GM12864 (cell line): Measurements from ENCODE around the gene KDM4B.

ENCODE experiments used
- DNase-seq: peaks from one replicate; pipeline ENCODE4 v3.0.0-alpha.2; 2011; ENCODE audit warnings: low read depth
- H3K4me3 ChIP-seq: 2 replicates; pipeline ENCODE4 v1.5.1; 2011; ENCODE audit warnings: mild to moderate bottlenecking, low read depth, low read length, control low read depth
- CTCF ChIP-seq: IDR thresholded peaks from 2 replicates; pipeline ENCODE4 v1.5.1; 2011; ENCODE audit warnings: low read depth, mild to moderate bottlenecking, moderate library complexity, low read length, control low read depth, inconsistent platforms; ENCODE audit errors: missing control alignments

Gene KDM4B

GRCh38 chr19:5186293-5187050, 217.6 kb downstream of the KDM4B start:
- DNase-seq: no peak
- no peak for TF ChIP-seq CTCF
- H3K4me3 ChIP-seq: no peak overlapping the region

- H3K4me3 ChIP-seq: no peak overlapping the region
- no peak for TF ChIP-seq CTCF
- DNase-seq: no peak
These were observed 219.8 kb downstream of the KDM4B start for GRCh38 chr19:5188548-5189317.

GRCh38 chr19:5189318-5189607, 220.3 kb downstream of the KDM4B start:
- H3K4me3 ChIP-seq: no peak overlapping the region
- no peak for TF ChIP-seq CTCF

GRCh38 chr19:5191091-5191490, 222.2 kb downstream of the KDM4B start:
- no peak overlapping the region for H3K4me3 ChIP-seq
- no peak for TF ChIP-seq CTCF
- DNase-seq: no peak

More at GRCh38 chr19:5189318-5189607, 220.3 kb downstream of the KDM4B start:
- no peak for DNase-seq

- no peak overlapping the region for H3K4me3 ChIP-seq
- TF ChIP-seq CTCF: no peak
- no peak for DNase-seq
These were observed 223.7 kb downstream of the KDM4B start for GRCh38 chr19:5192568-5192967.

- DNase-seq: no peak
- TF ChIP-seq CTCF: no peak
- no peak overlapping the region for H3K4me3 ChIP-seq
These were observed 224.3 kb downstream of the KDM4B start for GRCh38 chr19:5193192-5193591.
